ENCODE measurements around the gene TMEM138. TPM values are rescaled to one million over a fixed set of nuclear protein-coding genes. Genes with fewer than 3 reads are reported as not detected.

The TMEM138 gene
- total and polyA plus RNA-seq, 2 of the 13 experiments (the other 11 are each of a cell fraction or from before 2014, with no cell fraction given): 43.5 to 61.0 TPM

DNA sequence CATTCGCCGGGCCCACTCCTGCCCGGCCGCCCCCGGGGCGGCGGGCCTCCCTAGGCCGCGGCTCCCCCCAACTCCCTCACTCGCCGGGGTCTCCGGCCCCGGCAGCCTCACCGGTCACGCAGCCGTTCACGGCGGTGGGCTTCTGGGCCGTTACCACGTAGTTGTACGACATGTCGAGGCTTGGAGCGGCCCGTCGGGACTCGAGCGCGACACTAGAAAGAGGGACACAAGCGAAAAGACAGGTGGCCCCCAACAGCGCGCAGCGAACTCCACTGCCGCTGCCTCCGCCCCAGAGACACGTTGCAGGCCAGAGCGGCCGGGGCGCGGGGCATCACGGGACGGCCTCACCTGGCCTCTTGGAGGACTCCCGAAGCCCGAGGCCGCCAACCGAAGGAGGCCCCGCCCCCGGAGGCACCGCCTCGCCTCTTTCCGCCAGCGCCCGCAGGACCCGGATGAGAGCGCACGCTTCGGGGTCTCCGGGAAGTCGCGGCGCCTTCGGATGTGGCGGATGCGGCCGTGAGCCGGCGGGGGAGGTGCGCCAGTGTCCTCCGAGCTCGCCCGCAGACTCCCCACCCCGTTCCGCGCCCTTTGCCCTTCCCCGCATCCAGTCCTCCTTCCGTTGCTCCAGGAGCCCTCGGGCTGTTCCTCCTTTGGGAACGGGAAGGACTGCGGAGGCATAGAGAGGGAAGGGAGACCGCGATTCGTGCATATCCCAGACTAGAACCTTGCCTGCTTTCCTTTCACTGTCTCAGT is 29.2 kb upstream of the TMEM138 start, which contains the start of the genes DDB1 and TKFC (continued):
- no peak for TF ChIP-seq MZF1 (CRISPR knock-in tag; IDR thresholded peaks at IDR 0.05; ENCODE audit: borderline replicate concordance)
- TF ChIP-seq ZNF569 (CRISPR knock-in tag; IDR thresholded peaks at IDR 0.05; ENCODE audit: borderline replicate concordance): no peak
- peak; percentile 67 for TF ChIP-seq SP2 (CRISPR knock-in tag; IDR thresholded peaks at IDR 0.05)
- TF ChIP-seq, protein P1, sequence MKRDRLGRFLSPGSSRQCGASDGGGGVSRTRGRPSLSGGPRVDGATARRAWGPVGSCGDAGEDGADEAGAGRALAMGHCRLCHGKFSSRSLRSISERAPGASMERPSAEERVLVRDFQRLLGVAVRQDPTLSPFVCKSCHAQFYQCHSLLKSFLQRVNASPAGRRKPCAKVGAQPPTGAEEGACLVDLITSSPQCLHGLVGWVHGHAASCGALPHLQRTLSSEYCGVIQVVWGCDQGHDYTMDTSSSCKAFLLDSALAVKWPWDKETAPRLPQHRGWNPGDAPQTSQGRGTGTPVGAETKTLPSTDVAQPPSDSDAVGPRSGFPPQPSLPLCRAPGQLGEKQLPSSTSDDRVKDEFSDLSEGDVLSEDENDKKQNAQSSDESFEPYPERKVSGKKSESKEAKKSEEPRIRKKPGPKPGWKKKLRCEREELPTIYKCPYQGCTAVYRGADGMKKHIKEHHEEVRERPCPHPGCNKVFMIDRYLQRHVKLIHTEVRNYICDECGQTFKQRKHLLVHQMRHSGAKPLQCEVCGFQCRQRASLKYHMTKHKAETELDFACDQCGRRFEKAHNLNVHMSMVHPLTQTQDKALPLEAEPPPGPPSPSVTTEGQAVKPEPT (CRISPR knock-in tag; IDR thresholded peaks at IDR 0.05; ENCODE audit: low read depth): peak; percentile 19; the same call in 1 of the 2 replicates
- TF ChIP-seq, protein P2, sequence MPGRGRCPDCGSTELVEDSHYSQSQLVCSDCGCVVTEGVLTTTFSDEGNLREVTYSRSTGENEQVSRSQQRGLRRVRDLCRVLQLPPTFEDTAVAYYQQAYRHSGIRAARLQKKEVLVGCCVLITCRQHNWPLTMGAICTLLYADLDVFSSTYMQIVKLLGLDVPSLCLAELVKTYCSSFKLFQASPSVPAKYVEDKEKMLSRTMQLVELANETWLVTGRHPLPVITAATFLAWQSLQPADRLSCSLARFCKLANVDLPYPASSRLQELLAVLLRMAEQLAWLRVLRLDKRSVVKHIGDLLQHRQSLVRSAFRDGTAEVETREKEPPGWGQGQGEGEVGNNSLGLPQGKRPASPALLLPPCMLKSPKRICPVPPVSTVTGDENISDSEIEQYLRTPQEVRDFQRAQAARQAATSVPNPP (CRISPR knock-in tag; IDR thresholded peaks at IDR 0.05): peak; percentile 68; the same call in 1 of the 2 replicates
- peak; percentile 64; the same call in 1 of the 2 replicates for TF ChIP-seq ZKSCAN8 (CRISPR knock-in tag; IDR thresholded peaks at IDR 0.05; ENCODE audit: borderline replicate concordance)
- TF ChIP-seq ZNF430 (CRISPR knock-in tag; IDR thresholded peaks at IDR 0.05): peak; percentile 75
- peak; percentile 3; the same call in 1 of the 2 replicates for TF ChIP-seq HNF4A (CRISPR knock-in tag; IDR thresholded peaks at IDR 0.05)
- no peak; the same call in 1 of the 2 replicates for TF ChIP-seq NAIF1 (CRISPR knock-in tag; IDR thresholded peaks at IDR 0.05; ENCODE audit: borderline replicate concordance)
- TF ChIP-seq, protein P3, sequence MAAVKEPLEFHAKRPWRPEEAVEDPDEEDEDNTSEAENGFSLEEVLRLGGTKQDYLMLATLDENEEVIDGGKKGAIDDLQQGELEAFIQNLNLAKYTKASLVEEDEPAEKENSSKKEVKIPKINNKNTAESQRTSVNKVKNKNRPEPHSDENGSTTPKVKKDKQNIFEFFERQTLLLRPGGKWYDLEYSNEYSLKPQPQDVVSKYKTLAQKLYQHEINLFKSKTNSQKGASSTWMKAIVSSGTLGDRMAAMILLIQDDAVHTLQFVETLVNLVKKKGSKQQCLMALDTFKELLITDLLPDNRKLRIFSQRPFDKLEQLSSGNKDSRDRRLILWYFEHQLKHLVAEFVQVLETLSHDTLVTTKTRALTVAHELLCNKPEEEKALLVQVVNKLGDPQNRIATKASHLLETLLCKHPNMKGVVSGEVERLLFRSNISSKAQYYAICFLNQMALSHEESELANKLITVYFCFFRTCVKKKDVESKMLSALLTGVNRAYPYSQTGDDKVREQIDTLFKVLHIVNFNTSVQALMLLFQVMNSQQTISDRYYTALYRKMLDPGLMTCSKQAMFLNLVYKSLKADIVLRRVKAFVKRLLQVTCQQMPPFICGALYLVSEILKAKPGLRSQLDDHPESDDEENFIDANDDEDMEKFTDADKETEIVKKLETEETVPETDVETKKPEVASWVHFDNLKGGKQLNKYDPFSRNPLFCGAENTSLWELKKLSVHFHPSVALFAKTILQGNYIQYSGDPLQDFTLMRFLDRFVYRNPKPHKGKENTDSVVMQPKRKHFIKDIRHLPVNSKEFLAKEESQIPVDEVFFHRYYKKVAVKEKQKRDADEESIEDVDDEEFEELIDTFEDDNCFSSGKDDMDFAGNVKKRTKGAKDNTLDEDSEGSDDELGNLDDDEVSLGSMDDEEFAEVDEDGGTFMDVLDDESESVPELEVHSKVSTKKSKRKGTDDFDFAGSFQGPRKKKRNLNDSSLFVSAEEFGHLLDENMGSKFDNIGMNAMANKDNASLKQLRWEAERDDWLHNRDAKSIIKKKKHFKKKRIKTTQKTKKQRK (IDR thresholded peaks at IDR 0.05; ENCODE audit: low read length): no peak
- TF ChIP-seq, protein P4, sequence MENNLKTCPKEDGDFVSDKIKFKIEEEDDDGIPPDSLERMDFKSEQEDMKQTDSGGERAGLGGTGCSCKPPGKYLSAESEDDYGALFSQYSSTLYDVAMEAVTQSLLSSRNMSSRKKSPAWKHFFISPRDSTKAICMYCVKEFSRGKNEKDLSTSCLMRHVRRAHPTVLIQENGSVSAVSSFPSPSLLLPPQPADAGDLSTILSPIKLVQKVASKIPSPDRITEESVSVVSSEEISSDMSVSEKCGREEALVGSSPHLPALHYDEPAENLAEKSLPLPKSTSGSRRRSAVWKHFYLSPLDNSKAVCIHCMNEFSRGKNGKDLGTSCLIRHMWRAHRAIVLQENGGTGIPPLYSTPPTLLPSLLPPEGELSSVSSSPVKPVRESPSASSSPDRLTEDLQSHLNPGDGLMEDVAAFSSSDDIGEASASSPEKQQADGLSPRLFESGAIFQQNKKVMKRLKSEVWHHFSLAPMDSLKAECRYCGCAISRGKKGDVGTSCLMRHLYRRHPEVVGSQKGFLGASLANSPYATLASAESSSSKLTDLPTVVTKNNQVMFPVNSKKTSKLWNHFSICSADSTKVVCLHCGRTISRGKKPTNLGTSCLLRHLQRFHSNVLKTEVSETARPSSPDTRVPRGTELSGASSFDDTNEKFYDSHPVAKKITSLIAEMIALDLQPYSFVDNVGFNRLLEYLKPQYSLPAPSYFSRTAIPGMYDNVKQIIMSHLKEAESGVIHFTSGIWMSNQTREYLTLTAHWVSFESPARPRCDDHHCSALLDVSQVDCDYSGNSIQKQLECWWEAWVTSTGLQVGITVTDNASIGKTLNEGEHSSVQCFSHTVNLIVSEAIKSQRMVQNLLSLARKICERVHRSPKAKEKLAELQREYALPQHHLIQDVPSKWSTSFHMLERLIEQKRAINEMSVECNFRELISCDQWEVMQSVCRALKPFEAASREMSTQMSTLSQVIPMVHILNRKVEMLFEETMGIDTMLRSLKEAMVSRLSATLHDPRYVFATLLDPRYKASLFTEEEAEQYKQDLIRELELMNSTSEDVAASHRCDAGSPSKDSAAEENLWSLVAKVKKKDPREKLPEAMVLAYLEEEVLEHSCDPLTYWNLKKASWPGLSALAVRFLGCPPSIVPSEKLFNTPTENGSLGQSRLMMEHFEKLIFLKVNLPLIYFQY (CRISPR knock-in tag; IDR thresholded peaks at IDR 0.05; ENCODE audit: borderline replicate concordance): peak; percentile 40; the same call in 1 of the 2 replicates
- TF ChIP-seq, protein P5, sequence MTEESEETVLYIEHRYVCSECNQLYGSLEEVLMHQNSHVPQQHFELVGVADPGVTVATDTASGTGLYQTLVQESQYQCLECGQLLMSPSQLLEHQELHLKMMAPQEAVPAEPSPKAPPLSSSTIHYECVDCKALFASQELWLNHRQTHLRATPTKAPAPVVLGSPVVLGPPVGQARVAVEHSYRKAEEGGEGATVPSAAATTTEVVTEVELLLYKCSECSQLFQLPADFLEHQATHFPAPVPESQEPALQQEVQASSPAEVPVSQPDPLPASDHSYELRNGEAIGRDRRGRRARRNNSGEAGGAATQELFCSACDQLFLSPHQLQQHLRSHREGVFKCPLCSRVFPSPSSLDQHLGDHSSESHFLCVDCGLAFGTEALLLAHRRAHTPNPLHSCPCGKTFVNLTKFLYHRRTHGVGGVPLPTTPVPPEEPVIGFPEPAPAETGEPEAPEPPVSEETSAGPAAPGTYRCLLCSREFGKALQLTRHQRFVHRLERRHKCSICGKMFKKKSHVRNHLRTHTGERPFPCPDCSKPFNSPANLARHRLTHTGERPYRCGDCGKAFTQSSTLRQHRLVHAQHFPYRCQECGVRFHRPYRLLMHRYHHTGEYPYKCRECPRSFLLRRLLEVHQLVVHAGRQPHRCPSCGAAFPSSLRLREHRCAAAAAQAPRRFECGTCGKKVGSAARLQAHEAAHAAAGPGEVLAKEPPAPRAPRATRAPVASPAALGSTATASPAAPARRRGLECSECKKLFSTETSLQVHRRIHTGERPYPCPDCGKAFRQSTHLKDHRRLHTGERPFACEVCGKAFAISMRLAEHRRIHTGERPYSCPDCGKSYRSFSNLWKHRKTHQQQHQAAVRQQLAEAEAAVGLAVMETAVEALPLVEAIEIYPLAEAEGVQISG (CRISPR knock-in tag; IDR thresholded peaks at IDR 0.05): peak; percentile 100
- peak; percentile 79 for TF ChIP-seq SALL1 (CRISPR knock-in tag; IDR thresholded peaks at IDR 0.05)
